ENCODE measurements around the gene GRIK1.
A peak's percentile ranks its signal among the peaks of the same experiment; 100 is the strongest.
"Not testable (repeated sequence)": the region's sequence is repeated elsewhere in the genome, so short reads cannot be mapped to it uniquely, and the experiment has no call there.

The GRIK1 gene

GRCh38 chr21:29640080-29640508 is 299.7 kb downstream of the GRIK1 start:
- no peak for DNase-seq

GRCh38 chr21:29639366-29640079 is 300.3 kb downstream of the GRIK1 start:
- no peak for DNase-seq

- DNase-seq: no peak
These were observed 301.0 kb downstream of the GRIK1 start for GRCh38 chr21:29638761-29639327.

GRCh38 chr21:29638138-29638537 is 301.7 kb downstream of the GRIK1 start:
- no peak for DNase-seq

- DNase-seq: no peak
These were observed 302.2 kb downstream of the GRIK1 start for GRCh38 chr21:29637553-29637952.

GRCh38 chr21:29637134-29637533 is 302.7 kb downstream of the GRIK1 start:
- DNase-seq: no peak

GRCh38 chr21:29634418-29634817 is 305.4 kb downstream of the GRIK1 start:
- no peak for DNase-seq

- no peak for DNase-seq
These were observed 306.0 kb downstream of the GRIK1 start for GRCh38 chr21:29633756-29634155.

- no peak for DNase-seq
These were observed 309.4 kb downstream of the GRIK1 start for GRCh38 chr21:29630441-29630840.

GRCh38 chr21:29627905-29628304 is 311.9 kb downstream of the GRIK1 start:
- no peak for DNase-seq

- DNase-seq: no peak
These were observed 312.9 kb downstream of the GRIK1 start for GRCh38 chr21:29626801-29627470.

GRCh38 chr21:29625990-29626389 is 313.8 kb downstream of the GRIK1 start:
- no peak for DNase-seq

- DNase-seq: no peak
These were observed 315.0 kb downstream of the GRIK1 start for GRCh38 chr21:29624776-29625175.

- DNase-seq: no peak
These were observed 318.3 kb downstream of the GRIK1 start for GRCh38 chr21:29621525-29621924.

- DNase-seq: no peak
These were observed 323.5 kb downstream of the GRIK1 start for GRCh38 chr21:29616209-29616751.

- DNase-seq: no peak
These were observed 325.9 kb downstream of the GRIK1 start for GRCh38 chr21:29613877-29614276.

GRCh38 chr21:29613021-29613420 is 326.8 kb downstream of the GRIK1 start:
- no peak for DNase-seq

- no peak for DNase-seq
These were observed 328.9 kb downstream of the GRIK1 start for GRCh38 chr21:29610779-29611360.

- no peak for DNase-seq
These were observed 333.2 kb downstream of the GRIK1 start for GRCh38 chr21:29606613-29607012.

GRCh38 chr21:29605219-29605618 is 334.6 kb downstream of the GRIK1 start:
- not testable (repeated sequence) for DNase-seq

- no peak for DNase-seq
These were observed 335.7 kb downstream of the GRIK1 start for GRCh38 chr21:29604076-29604475.

GRCh38 chr21:29601047-29601446 is 338.7 kb downstream of the GRIK1 start:
- peak; percentile 20 to 37 for DNase-seq

- DNase-seq: no peak
These were observed 353.1 kb downstream of the GRIK1 start for GRCh38 chr21:29586696-29587095.

GRCh38 chr21:29585462-29585861 is 354.3 kb downstream of the GRIK1 start:
- no peak for DNase-seq

Measured in SHP77 (cell line).